HG02763 (cell line): ENCODE results near the gene PRAMEF2.
"Not testable (repeated sequence)": the region's sequence is repeated elsewhere in the genome, so short reads cannot be mapped to it uniquely, and the experiment has no call there.

Experiments
- ATAC-seq: cut with Tn5 transposase; IDR thresholded peaks from one replicate; pipeline ENCODE4 v1.9.1; 2021; ENCODE audit warnings: mild to moderate bottlenecking, moderate library complexity; ENCODE audit not compliant: unreplicated experiment

Gene PRAMEF2, protein sequence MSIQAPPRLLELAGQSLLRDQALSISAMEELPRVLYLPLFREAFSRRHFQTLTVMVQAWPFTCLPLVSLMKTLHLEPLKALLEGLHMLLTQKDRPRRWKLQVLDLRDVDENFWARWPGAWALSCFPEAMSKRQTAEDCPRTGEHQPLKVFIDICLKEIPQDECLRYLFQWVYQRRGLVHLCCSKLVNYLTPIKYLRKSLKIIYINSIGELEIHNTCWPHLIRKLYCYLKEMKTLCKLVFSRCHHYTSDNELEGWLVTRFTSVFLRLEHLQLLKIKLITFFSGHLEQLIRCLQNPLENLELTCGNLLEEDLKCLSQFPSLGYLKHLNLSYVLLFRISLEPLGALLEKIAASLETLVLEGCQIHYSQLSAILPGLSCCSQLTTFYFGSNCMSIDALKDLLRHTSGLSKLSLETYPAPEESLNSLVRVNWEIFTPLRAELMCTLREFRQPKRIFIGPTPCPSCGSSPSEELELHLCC

DNA sequence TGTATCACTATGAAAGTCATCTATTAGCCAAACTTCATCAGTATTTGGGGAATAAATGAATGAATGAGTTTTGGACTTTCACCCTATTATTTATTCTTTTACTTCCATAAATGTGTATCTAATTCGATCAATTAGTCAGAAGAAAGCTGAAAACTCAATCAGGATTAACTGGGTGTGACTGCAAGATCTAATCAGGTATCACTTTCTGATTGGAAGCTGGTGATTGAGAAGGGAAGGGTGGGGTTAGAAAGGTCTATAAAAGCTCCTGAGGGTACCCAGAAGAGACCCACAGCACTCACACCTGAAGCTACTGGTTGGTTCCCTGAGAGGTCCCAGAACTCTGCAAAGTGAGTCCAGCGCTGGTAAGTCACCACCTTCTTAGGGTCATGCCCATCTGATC, at the start of gene PRAMEF2:
PRAMEF2 (plus strand) TSS at position 301 of the 400 bp plus-strand sequence. CDS start 1,924 bp downstream, outside the sequence.
- ATAC-seq = not testable (repeated sequence)

- ATAC-seq = no peak
Observed at GRCh38 chr1:12809933-12810332, 47.0 kb upstream of the PRAMEF2 start.

DNA sequence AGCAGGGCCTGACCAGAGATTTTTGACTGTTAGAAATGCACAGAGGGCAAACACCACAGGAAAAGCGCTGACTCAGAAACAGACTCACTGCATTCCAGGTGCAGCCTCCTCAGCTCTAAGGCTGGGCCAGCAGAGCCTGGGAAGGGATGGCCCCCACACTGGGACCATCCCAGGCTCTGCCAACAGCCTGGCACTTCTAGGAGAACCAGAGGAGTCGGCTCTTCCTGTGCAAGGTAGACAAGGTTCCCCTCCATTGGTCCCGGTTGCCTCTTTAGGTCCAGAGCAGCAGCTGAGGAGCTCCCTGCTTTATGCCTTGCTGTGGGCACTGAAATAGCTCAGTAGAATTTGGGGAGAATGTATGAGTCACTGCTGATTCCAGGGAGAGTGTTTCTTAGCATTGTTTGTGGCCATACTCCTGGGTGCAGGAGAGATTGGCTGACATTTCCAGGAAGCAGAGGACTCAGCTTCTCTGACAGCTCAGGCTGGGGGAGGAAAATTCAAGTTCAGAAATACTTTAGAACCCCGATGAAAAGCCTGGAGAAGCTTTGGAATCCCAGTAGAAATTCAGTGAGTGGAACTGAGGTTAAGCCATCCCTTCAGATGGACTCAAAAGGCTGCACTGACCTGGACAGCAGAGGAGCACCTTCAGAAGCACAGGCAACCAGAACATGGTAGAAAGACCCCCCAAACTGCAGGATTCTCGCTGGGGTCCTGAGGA, 46.0 kb upstream of the PRAMEF2 start:
- no peak for ATAC-seq

DNA sequence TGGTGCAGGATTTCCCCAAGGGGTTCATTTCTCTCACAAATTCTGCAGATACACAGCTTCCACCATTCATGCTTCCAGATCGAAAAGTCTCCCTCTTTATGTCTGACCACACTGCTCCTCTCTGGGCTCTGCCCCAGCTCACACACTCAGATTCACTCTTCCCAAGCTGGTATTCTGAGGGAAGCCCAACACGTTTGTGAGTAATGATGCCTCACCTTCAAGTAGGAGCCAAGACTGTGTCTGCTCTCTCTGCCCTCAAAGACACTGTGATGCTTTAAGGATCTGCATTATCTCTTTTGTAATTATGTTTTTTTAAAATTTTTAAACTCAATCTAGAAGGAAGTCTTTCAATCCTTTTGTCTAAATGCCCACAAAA, 45.5 kb upstream of the PRAMEF2 start:
- ATAC-seq = no peak

GRCh38 chr1:12819061-12819460, 37.8 kb upstream of the PRAMEF2 start:
- ATAC-seq = not testable (repeated sequence)

DNA sequence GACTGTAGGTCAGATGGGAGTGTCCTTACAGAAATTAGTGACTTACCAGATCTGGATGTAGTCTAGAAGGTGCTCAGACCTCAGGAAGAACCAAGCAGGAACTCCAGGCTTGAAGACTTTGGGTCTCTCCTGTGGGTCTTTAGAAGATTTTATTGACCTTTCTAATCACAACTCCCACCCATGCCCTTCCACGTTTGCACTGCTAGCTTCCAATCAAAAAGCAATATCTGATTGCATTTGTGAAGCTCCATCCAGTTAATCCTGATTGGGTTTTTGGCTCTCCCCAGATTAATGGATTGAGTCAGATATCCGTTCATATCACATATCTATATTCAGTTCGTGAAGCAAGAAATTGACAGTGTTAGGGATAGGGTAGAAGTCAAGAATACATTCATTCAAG, 25.6 kb upstream of the PRAMEF2 start, which contains the start of gene PRAMEF11:
PRAMEF11 (minus strand) TSS at position 101 of the 400 bp plus-strand sequence. CDS start 2,621 bp downstream, outside the sequence.
- ATAC-seq = not testable (repeated sequence)

GRCh38 chr1:12833251-12833650, 23.6 kb upstream of the PRAMEF2 start:
- not testable (repeated sequence) for ATAC-seq

GRCh38 chr1:12848620-12849019, 8.3 kb upstream of the PRAMEF2 start, which contains the start of gene HNRNPCL1:
TSS of gene HNRNPCL1 (minus strand) at chr1:12848720. CDS start at chr1:12848289, 431 bp downstream.
- ATAC-seq = not testable (repeated sequence)

- ATAC-seq = no peak
Observed at GRCh38 chr1:12851779-12852178, 5.1 kb upstream of the PRAMEF2 start.

- not testable (repeated sequence) for ATAC-seq
Observed at GRCh38 chr1:12863131-12863880, 6.4 kb downstream of the PRAMEF2 start.

DNA sequence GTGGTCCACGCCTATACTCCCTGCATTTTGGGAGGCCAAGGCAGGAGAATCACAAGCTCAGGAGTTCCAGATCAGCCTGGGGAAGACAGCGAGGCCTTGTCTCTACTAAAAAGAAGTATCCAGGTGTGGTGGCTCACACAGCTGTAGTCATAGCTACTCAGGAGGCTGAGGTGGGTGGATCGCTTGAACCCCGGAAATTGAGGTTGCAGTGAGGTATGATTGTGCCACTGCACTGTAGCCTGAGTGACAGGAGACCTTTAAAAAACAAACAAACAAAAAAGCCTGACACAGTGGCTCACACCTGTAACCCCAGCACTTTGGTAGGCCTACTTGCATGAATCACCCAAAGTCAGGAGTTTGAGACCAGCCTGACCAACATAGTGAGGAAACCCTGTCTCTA, 21.6 kb downstream of the PRAMEF2 start:
- ATAC-seq = not testable (repeated sequence)

DNA sequence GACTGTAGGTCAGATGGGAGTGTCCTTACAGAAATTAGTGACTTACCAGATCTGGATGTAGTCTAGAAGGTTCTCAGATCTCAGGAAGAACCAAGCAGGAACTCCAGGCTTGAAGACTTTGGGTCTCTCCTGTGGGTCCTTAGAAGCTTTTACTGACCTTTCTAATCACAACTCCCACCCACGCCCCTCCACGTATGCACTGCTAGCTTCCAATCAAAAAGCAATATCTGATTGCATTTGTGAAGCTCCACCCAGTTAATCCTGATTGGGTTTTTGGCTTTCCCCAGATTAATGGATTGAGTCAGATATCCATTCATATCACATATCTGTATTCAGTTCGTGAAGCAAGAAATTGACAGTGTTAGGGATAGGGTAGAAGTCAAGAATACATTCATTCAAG, 29.2 kb downstream of the PRAMEF2 start, which contains the start of gene PRAMEF4:
PRAMEF4 (minus strand) TSS at position 101 of the 400 bp plus-strand sequence. CDS start 2,807 bp downstream, outside the sequence.
- ATAC-seq = not testable (repeated sequence)

DNA sequence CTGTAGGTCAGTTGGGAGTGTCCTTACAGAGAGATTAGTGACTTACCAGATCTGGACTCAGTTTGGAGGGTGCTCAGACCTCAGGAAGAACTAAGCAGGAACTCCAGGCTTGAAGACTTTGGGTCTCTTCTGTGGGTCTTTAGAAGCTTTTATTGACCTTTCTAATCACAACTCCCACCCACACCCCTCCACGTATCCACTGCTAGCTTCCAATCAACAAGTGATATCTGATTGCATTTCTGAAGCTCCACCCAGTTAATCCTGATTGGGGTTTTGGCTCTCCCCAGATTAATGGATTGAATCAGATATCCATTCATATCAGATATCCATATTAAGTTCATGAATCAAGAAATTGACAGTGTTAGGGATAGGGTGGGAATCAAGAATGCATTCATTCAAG, 41.3 kb downstream of the PRAMEF2 start, which contains the start of gene PRAMEF10:
PRAMEF10 (minus strand) TSS at position 101 of the 400 bp plus-strand sequence. CDS start 2,423 bp downstream, outside the sequence.
- ATAC-seq = not testable (repeated sequence)

- ATAC-seq = not testable (repeated sequence)
Observed at GRCh38 chr1:12899186-12899585, 42.3 kb downstream of the PRAMEF2 start.

DNA sequence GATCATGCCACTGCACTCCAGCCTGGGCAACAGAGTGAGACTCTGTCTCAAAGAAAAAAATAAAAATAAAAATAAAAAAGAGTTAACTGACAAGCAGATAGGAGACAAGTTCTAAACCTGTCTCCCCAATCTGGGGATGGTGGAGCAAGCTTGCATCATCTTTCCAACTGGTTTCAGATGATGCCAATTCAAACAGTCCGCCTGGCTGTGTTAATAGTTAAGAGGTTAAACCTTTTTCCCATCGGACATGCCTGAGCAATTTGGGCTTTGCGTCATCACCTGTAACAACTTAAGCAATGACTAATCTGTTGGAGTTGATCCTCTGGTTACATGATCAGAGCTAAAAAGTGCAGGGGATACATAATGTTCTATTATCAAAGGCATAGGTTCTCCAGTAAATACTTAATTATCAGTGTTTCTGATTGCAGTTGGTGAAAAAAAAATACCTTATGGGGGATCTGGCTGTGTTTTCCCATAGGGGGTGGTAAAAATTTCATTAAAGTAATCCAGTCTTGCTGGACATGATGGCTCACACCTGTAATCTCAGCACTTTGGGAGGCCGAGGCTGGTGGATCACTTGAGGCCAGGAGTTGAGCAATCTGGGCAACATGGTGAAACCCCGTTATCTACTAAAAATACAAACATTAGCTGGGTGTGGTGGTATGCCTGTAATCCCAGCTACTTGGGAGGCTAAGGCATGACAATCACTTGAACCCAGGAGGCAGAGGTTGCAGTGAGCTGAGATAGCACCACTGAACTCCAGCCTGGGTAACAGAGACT, 47.1 kb downstream of the PRAMEF2 start:
- not testable (repeated sequence) for ATAC-seq
